ENCODE results near the gene CARD11.

- TF ChIP-seq FOXM1 (IDR thresholded peaks at IDR 0.05; ENCODE audit: low read depth) (no peak), POLR2AphosphoS5 (IDR thresholded peaks at IDR 0.05; ENCODE audit: low read depth, low read length) (no peak), CTCF (IDR thresholded peaks at IDR 0.05) (no peak), RAD21 (IDR thresholded peaks at IDR 0.05; ENCODE audit: low read length) (no peak), YY1 (IDR thresholded peaks at IDR 0.05; ENCODE audit: low read depth) (no peak), ZBTB33 (IDR thresholded peaks at IDR 0.05; ENCODE audit: borderline replicate concordance, low read depth) (no peak), FOXJ3 (CRISPR knock-in tag; IDR thresholded peaks at IDR 0.05) (no peak), TAF1 (IDR thresholded peaks at IDR 0.05; ENCODE audit: borderline replicate concordance, low read depth, low read length) (no peak), USF2 (IDR thresholded peaks at IDR 0.05; ENCODE audit: borderline replicate concordance, low read depth, low read length) (no peak), REST (IDR thresholded peaks at IDR 0.05; ENCODE audit: low read depth, low read length) (no peak), MAX (IDR thresholded peaks at IDR 0.05; ENCODE audit: low read depth) (no peak), RXRA (IDR thresholded peaks at IDR 0.05; ENCODE audit: borderline replicate concordance, low read depth) (no peak), EP300 (IDR thresholded peaks at IDR 0.05; ENCODE audit: borderline replicate concordance in 1 of 2, low read depth in 1 of 2, low read length in 1 of 2) (no peak), JUND (IDR thresholded peaks at IDR 0.05) (no peak)
These were observed 12.8 kb upstream of the CARD11 start for GRCh38 chr7:3056234-3057065.

Measured in SK-N-SH (cell line).